Measurements from ENCODE around the gene ZNF335.

GRCh38 chr20:45924391-45925261, 47.4 kb downstream of the ZNF335 start:
- TF ChIP-seq CTCF (IDR thresholded peaks at IDR 0.05), result no peak
- TF ChIP-seq POLR2A (IDR thresholded peaks at IDR 0.05), result no peak
